Hepatic stellate cell (primary cell): ENCODE results near the gene C11orf42.
A peak's percentile ranks its signal among the peaks of the same experiment; 100 is the strongest.

Source experiments
- DNase-seq: peaks from one replicate; pipeline ENCODE4 v3.0.0; 2011; ENCODE audit warnings: low spot score

The C11orf42 gene, protein sequence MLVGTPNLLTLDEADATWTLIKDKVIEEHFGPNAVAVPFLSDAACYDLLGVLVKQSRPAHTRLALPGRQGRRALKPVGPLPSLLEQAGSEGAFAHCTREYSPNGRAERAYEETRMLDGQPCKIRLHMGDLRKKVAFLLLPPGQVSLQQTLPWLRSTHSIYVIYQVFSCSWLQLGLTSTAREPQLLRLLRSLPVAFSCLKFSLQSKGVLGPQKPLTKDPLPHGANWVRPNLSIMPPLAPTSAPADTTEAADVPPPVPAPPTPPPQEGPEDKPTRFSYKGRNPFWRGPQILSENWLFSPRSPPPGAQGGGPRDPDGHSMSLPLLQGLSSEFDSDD

DNA sequence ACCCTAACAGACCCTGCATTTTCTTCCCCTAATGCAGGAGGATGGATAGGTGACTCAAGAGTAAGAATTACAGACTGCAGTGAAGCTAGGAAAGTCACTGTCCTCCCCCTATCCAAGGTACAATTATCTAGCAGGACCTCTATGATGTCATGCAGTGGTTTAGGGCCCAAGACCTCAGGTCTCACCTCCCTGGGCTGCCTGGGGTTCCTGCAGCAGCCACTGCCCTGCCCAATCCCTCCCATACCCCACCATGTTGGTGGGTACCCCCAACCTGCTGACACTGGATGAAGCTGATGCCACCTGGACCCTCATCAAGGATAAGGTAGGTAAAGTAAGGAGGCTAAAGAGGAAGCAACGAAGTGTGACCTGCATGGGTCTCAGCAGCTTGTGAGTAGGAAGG, at the start of gene C11orf42:
Gene C11orf42 (plus strand): TSS at position 192 of the 400 bp plus-strand sequence. CDS start 59 bp downstream, at position 251.
- no peak for DNase-seq

DNA sequence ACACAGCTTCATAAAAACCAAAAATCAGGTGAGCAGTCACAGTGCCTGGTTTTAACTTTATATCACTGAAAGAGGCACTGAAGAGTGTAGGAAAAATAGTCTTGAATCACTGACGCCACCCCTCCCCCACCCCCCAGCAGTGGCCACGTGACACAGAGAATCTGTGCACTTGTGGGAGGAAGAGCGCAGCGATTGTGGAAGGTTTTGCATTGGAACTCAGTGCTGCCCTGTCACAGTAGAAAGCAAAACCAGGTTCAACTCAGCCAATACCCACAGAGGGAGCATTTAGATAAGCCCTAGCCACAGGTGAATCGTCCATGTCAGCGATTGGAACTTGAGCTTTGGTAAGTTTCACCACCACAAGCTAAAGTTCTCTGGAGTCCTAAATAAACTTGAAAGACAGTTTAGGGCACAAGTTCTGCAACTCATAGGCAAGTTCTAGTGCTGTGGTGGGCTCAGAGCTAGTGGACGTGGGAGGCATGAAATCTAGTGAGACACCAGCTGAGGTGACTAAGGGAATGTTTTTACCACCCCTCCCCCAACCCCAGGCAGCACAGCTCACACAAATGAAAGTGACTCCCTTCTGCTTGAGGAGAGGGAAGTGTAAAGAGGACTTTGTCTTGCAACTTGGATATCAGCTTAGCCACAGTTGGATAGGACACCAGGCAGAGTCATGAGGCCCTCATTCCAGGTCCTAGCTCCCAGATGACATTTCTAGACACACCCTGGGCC, 48.6 kb upstream of the C11orf42 start:
- no peak for DNase-seq

DNA sequence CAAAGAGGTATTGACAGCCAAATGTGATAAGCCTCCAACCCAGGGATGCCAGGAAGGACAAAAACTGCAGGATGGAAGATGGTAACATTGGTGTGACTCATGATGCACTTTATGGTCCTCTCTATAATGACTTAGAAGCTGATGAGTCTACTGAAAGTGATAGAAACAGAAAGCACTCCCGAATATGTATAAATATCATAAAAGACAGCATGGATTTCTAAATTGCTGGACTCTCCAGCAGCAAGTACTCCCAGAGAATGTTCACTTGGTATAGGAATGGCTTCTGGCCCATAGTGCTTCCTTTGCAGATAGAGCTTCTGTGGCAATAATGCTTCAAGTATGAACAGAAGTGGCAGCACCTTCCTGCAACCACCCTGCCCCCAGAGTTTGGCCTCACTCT, 35.1 kb upstream of the C11orf42 start, which contains the start of gene OR52B2:
Gene OR52B2 (minus strand): TSS at position 101 of the 400 bp plus-strand sequence. CDS start 0 bp downstream, at position 101.
- DNase-seq, result no peak

DNA sequence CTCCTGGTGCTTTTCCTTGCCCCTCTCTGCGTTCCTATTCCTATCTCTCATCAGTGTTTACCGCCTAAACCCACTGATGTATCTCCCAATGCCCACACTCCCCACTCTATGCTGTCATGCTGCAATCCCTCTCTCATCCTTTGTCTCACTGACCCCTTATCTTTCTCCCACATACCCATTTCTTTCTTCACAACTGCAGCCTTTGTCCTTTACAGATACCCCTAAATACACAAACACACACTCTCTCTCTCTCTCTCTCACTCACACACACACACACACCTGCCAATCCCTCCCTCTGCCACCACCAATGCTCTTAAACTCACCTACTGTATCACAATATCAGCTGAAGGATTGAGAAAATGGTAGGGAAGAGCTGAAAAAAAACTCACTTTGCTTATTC, 29.9 kb upstream of the C11orf42 start:
- no peak for DNase-seq

DNA sequence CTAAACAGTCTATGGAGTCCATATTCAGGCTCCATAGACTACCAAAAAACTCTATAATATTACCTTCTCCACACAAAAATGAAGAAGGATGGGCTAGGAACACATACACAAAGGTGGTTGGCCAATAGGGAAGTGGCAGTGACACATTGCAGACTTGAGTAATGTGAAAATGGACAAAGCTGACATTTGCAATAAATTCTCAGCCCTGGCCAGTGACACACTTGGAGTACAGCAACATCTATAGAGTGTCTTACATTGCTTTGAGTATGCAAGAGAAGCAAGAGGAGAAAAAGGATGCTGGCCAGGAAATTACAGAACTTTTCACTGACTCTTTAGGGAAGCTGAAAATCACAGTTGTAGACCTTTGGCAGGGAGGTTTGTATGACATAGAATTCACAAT, 13.6 kb upstream of the C11orf42 start:
- DNase-seq, result no peak

DNA sequence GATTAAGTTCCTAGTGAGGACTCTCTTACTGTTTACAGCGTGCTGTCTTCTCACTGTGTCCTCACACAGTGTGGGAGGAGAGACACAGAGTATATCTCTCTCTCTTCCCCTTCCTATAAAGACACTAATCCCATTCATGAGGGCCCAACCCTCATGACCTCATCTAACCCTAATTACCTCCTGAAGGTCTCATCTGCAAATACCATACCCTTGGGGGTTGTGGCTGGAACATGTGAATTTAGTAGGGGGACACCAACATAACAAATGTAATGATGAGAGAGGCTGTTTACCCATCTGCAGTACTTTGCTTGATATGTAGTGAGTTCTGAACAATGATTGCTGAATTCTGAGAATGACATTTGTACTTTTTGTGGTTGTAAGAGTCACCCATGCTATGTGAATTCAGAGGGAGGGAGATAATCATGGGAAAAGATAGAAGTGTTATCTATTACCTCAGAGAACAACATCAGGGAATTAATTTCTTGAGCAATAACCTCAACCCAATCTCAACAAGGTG, 11.2 kb upstream of the C11orf42 start:
- no peak for DNase-seq

DNA sequence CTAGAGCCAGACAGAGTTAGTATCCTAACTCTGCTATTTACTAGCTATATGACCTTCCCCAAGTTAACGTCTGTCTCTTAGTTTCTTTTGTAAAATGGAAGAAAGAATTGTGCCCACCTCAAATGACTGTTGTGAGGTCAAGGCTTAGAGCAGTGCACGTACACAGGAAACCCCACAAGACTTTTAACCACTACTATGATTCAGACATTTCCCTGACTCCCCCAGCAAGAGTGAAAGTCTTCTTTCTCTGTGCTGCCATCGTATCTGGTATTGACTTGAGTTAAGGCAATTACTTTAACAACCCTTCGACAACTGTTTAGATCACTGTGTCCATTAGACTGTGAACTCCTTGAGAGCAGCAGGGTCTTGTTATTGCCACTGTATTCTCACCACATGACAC, 9.0 kb upstream of the C11orf42 start:
- DNase-seq, result no peak

DNA sequence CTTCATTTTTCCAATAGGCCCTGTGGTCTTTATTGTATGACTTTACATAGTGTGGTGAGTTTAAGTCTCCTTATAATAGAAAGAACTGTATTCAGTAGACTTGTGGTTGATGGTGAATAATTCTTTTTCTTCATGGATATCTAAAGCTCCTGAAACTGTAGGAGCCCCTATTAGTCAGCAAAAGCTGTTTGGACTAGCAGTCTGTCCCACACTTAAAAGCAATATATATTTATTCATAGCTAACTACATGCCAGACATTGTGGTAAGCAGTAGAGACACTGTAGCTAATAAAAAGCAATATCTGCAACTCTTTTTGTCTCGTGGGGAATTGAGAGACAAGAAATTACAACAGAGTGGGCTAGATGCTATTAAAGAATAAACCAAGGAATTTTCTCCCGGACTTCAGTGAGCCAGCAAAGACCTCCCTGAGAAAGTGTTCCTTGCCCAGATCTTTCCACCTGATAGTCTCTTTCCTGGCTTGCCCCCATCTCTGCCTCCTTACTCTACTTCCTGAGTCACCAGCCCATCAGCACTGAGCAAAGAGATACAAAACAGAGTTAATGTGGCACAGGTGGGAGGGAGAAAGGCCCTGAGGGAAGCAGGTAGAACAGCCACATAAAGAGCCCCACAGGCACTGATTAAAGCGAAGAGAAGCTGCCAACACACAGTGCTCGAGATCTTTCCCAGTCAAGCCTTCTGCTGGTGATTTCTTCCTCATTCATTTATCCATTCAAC, 7.7 kb upstream of the C11orf42 start:
- DNase-seq, result no peak

DNA sequence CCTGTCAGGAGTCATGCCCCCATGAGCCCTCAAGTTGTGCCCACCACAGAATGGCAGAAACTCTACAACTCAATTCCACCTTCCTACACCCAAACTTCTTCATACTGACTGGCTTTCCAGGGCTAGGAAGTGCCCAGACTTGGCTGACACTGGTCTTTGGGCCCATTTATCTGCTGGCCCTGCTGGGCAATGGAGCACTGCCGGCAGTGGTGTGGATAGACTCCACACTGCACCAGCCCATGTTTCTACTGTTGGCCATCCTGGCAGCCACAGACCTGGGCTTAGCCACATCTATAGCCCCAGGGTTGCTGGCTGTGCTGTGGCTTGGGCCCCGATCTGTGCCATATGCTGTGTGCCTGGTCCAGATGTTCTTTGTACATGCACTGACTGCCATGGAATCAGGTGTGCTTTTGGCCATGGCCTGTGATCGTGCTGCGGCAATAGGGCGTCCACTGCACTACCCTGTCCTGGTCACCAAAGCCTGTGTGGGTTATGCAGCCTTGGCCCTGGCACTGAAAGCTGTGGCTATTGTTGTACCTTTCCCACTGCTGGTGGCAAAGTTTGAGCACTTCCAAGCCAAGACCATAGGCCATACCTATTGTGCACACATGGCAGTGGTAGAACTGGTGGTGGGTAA, 6.1 kb upstream of the C11orf42 start, which contains the start of gene OR52W1:
Gene OR52W1 (plus strand): TSS at position 51 of the 637 bp plus-strand sequence. CDS start 0 bp downstream, at position 51.
- no peak for DNase-seq

DNA sequence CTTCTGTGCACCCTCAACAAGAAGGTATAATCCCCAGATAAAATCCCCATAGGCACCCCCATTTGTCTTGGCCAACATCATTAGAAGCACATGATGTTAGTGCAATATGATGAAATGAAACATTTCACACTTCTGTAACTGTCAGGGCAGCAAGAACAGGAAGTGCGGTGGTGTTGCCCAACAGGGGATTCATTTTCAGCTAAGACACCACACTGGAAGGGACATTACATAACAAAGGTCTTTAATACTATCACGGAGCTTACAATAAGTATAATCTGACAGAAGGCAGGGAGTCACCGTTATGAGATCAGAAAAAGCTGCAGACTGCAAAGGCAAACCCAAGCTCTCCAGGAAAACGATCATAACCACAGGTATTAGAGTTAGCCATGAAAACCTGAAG, 4.4 kb upstream of the C11orf42 start:
- no peak for DNase-seq

DNA sequence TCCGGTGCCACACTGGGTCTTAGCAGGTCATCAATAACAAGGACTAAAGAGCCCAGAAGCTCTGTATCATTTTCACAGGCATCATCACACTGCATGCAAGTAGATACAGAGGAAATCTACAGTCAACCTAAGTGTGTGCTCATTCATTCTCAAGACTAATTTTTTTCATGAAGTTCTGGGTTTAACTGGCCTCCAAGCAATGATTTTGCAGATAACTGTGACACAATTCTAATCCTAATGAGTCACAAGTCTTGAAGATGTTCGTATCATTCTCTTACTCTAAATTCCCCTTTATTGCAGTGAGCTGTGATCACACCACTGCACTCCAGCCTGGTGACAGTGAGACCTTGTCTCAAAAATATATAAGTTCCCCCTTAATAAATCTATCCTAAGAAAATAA, 3.9 kb upstream of the C11orf42 start:
- no peak for DNase-seq

DNA sequence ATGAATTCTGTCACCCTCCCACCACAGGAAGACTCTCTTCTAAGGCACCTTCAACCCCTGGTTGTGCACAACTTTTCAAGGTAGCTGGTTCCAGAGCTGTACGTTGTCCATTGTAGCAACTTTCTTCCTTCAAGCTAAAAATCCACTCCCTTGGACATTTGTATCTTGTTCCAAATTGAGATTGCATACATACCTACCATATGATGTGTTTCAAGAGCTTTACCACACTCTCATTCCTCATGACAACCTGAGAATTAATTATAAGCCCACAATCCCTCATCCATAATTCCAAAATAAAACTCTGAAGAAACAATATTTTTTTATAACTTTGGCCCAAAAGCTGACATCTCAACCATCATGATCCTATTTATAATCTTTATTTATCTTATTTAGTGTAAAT, 3.3 kb upstream of the C11orf42 start:
- DNase-seq, result no peak

DNA sequence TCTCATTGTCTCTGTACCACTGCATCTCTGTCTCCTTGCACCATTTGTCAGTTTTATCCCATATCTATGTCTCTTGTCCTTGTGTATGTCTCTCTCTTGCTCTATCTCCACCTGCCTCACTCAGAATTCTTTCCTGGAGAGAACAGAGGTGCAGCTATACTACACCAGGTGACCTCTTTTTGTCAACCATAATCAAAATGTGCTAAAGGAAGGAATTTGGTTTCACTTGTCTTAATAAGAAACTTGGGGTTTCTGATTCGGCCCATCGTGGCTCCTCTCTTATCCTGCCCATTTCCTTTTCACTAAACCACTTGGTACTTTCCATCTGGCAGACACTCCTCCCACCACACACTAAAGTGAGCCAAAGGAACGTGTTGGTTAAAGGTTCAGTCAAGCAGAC, 2.0 kb upstream of the C11orf42 start:
- no peak for DNase-seq

DNA sequence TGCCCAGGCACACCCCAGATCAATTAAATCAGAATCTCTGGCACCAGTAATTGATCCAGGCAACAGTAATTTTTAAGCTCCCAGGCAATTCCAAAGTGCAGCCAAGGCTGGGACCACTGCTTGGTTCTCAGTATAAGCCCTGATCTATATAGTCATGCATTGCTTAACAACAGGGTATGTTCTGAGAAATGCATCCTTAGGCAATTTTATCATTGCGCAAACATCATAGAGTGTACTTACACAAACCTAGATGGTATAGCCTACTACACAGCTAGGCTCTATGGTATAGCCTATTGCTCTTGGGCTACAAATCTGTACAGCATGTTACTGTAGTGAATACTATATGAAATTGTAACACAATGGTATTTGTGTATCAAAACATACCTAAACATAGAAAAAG, 651 bp upstream of the C11orf42 start:
- no peak for DNase-seq

DNA sequence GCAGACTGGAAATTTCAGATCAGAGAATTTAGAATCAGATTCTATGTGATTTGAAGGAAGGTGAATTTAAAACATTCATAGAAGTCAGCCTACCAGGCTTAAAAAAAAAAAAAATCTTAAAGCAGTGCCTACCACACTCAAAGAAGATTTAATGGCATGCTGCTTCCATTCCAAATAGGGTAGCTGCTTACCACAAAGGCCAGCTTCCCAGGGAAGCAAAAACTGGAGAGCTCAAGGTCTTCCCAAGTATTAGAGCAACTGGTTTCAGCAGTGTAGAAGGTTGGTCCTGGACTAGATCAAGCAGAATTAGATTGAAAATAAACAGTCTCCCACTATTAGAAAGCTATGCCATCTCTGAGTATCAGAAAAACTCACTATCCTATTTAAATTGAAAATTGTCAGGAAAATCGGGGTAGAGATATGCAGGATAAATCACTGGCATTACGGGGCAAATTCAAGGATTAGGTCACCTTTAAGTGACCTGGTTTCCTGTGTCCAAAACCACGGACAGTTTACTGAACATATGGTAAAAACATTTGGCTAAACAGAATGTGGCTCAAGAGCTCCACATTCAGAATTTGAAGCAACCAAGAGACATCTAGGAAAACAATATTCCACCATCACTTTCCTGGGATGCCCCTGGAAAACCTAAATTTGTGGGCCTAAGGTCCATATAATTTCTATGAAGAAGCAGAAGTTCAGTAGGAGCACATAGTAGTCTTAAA, 1.3 kb downstream of the C11orf42 start:
- DNase-seq, result no peak

DNA sequence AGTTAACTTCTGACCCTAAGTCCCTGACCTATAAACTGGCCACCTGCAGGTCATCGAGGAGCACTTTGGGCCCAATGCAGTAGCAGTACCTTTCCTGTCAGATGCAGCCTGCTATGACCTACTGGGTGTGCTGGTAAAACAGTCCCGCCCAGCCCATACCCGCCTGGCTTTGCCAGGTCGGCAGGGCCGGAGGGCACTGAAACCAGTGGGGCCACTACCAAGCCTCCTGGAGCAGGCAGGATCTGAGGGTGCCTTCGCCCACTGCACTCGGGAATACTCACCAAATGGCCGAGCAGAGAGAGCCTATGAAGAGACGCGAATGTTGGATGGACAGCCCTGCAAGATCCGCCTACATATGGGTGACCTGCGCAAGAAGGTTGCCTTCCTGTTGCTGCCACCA, 4.4 kb downstream of the C11orf42 start:
- DNase-seq, result no peak

DNA sequence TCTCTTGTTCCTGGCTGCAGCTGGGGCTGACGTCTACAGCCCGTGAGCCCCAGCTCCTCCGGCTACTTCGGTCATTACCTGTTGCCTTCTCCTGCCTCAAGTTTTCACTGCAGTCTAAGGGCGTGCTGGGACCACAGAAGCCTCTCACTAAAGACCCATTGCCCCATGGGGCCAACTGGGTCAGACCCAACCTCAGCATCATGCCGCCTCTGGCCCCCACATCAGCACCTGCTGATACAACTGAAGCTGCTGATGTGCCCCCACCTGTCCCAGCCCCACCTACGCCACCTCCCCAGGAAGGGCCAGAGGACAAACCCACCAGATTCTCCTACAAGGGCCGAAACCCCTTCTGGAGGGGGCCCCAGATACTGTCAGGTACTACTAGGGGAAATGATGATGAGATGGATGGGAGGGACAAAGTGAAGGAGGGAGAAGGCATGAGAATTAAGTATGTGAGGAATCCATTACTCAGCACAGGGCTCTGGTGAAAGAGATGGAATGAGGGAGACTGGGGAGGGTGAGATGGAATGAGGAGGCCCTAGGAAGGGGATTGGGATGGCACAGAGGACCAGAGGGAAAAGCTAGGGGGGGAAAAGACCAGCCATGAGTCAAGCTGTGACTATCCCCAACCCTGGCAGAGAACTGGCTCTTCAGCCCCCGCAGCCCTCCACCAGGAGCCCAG, 5.1 kb downstream of the C11orf42 start:
- peak; percentile 69 for DNase-seq

DNA sequence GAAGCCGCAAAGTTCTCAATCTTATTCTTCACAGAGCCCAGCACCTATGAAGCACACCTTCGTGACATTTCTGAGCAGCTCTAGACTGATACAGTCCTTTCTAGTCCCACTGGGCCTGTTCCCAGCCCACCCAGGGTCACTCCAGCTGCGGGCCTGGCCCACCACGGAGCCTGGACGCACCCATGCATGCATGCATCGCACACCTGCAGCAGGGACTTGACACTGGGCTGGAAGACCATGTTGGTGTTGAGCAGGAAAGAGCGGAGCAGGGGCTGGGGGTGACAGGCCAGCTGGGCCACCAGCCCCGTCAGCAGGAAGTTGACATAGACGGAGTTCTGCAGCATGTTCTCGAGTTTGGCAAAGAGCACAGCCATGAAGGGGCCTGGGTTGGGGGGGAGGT, 9.2 kb downstream of the C11orf42 start:
- DNase-seq, result no peak

DNA sequence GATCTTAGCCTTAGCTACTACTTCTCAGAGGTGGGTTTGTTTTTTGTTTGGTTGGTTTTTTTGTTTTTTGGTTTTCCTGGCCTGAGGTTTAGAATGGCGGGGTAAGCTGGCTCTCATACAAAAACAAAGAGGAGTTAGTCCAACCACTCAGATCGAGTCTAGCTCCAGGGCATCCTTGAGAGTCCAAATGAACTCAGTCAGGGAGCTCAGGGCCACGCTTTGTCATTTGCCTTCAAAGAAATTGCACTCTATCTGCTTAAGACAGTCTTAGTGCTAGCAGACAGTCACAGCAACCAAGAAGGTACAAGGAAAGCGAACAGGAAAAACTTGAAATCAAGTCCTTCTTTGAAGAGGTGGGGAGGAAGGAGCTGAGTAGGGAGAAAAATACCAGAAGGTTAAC, 11.1 kb downstream of the C11orf42 start:
- DNase-seq, result no peak

DNA sequence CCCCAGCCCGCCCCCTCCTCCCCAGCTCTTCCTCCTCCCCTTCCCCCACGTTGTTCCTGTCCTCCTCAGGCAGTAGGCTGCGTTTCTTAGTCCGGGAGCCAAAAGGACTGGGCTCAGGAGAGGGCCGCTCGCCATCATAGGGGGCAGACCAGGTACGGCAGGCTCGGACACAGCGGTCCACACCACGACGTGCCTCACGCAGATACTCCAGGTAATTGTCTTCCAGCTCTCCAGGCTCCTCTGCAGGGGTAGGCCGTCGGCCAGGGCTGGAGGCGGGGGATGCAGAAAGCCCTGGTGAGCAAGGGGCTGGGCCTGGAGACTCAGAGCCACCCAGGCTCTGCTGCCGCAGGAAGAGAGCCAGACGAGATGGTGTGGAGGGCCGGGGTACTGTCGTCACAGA, 12.4 kb downstream of the C11orf42 start:
- DNase-seq, result no peak

DNA sequence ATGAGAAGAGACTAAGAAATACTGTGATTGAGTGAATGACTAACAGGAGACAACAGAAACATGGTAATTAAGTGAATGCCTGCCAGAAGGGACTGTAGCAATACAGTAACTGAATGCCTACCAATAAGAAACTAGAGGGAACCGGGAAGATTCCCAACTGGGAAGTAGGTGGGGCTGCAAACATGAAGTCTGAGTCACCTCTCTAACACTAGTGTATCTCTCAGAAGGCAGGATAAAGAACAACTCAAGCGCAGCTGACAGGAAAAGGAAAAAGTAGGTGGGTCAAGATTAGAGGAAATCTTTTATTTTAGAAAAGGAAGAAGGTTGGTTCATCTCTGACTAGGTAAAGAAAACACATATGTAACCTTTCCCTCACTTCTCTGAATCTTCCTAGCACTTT, 14.0 kb downstream of the C11orf42 start:
- DNase-seq, result peak; percentile 79
